Esophagus squamous epithelium (tissue), 4 donors: ENCODE results near the gene BRSK2.

Experiments used
- CTCF ChIP-seq, 6 experiments: fragments of 450-650 bp in 4 of 6; fragments of 200-600 bp in 2 of 6; sonication (generic) in 2 of 6; IDR thresholded peaks; one replicate each; pipeline ENCODE4 v1.5.1; 2016 to 2019; ENCODE audit warnings: antibody characterized with exemption in 6 of 6, mild to moderate bottlenecking in 4 of 6, moderate library complexity in 4 of 6
- POLR2A ChIP-seq, 4 donors: fragments of 450-650 bp; IDR thresholded peaks; one replicate each; pipeline ENCODE4 v1.6.1; 2017; ENCODE audit warnings: antibody characterized with exemption in 4 of 4, mild to moderate bottlenecking in 4 of 4, moderate library complexity in 3 of 4

GRCh38 chr11:1440496-1440895 is 50.8 kb downstream of the BRSK2 start:
- TF ChIP-seq CTCF (IDR thresholded peaks at IDR 0.05) (no peak), POLR2A (IDR thresholded peaks at IDR 0.05) (no peak)
